ENCODE measurements around the gene RDX.

RDX gene

DNA sequence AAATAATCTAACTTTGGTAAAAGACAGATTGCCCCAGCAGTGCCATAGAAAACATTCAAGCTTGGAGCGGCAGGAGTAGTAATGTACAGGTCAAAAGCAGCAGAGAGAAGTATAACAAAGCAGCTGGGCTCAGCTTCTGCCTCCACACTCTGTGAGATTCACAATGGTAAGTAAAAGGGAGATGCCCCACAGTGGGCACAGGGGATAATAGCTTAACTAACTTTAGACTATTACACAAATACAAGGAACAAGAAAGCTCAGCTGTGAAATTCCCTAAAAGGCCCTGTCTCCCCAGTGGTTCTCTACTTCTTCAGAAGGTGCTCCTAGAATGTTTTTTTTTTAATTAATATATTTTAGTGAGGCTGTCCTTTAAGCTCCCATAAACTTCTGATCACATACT lies 28.0 kb downstream of the RDX start:
- TF ChIP-seq, protein P1, sequence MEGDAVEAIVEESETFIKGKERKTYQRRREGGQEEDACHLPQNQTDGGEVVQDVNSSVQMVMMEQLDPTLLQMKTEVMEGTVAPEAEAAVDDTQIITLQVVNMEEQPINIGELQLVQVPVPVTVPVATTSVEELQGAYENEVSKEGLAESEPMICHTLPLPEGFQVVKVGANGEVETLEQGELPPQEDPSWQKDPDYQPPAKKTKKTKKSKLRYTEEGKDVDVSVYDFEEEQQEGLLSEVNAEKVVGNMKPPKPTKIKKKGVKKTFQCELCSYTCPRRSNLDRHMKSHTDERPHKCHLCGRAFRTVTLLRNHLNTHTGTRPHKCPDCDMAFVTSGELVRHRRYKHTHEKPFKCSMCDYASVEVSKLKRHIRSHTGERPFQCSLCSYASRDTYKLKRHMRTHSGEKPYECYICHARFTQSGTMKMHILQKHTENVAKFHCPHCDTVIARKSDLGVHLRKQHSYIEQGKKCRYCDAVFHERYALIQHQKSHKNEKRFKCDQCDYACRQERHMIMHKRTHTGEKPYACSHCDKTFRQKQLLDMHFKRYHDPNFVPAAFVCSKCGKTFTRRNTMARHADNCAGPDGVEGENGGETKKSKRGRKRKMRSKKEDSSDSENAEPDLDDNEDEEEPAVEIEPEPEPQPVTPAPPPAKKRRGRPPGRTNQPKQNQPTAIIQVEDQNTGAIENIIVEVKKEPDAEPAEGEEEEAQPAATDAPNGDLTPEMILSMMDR (IDR thresholded peaks at IDR 0.05; ENCODE audit: extremely low read depth, missing control alignments): no peak
- no peak for DNase-seq (ENCODE audit: low spot score)

DNA sequence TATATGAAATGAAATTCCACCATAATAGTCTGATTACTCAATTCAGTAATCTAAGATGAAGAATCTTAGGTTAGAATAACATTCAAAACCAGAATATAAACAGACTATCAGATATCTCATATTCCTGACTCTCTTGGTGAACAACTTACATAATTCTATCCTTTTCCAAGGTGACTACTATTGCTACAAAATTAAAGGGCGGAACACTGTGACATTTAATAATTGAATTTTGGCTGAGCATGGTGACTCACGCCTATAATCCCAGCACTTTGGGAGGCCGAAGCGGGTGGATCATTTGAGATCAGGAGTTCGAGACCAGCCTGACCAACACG lies 34.4 kb downstream of the RDX start:
- no peak for DNase-seq (ENCODE audit: low spot score)
- TF ChIP-seq, protein P1 (IDR thresholded peaks at IDR 0.05; ENCODE audit: extremely low read depth, missing control alignments): no peak

DNA sequence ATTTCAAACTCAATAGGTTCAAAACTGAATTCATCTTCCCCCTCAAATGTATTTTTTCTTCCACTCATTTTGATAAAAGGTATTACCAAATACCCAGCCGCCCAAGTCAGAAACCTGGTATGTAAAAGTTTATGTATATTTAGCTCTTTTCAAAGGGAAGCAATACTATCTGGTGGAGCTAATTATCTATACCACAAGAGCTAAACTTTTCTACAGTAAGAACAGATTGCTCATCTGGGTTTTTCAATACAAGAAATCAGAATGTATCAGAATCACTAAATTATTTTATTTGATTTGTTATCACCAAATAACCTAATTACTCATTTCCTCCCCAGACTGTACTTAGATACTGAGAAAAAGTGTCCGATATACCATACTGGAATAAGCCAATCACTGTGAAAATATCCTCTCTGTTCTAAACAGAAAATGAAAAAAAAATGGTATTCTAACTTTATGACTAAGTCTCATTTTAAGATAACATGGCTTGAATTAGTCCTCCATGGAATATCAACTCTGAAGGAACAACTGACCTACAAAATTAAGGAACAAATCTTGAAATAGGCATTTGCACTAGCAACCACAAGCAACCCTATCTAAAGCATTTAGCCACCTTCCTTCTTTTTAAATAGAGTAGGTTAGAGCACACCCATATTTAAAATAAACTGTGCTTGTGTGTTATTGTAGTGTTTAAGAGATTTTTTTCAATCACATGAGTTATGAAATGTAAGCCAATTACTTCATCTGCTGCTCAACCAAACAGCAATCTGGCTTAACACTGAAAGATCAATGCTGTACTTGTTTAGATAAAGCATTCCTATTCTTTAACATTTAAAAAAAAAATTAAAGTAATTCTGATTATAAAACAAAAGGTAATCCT lies 35.0 kb downstream of the RDX start:
- TF ChIP-seq, protein P1 (IDR thresholded peaks at IDR 0.05; ENCODE audit: extremely low read depth, missing control alignments): no peak
- DNase-seq (ENCODE audit: low spot score): no peak

DNA sequence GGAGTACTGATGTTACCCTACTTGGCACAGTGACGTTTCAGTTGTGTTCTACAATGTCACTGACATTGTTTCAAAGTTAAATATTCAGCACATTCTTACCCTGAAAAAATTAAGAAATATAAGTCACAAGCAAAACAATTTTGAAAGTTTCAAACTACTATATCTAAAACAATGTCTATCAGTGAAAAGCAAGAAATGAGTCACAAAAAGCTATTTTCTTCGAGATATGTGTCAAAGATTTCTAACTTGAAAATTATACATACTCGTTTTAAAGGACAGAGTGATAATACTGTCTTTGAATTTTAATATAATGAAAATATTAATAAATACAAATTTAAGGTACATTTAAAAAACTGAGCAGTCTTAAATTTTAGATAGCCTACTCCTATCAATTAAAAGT lies 42.9 kb downstream of the RDX start:
- TF ChIP-seq, protein P1 (IDR thresholded peaks at IDR 0.05; ENCODE audit: extremely low read depth, missing control alignments): no peak
- no peak for DNase-seq (ENCODE audit: low spot score)

DNA sequence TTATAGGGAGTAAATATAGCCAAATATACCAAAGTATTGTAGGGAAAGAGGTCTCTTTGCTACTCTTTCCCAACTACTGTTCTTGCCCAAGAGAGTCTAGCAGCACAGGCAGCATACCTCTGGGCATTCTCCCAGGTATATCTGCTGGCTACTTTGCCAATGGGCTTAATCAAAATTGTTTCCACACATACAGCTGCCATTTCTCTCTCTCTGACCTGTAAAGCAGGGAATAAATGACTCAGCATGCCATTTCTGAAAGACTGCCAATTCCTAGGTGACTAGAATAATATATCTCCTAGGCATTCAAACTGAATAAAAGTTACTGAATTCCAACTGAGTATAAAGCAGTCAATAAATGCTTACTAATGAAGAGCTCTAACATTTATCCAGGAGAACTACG lies 44.6 kb downstream of the RDX start:
- no peak for DNase-seq (ENCODE audit: low spot score)
- TF ChIP-seq, protein P1 (IDR thresholded peaks at IDR 0.05; ENCODE audit: extremely low read depth, missing control alignments): no peak

DNA sequence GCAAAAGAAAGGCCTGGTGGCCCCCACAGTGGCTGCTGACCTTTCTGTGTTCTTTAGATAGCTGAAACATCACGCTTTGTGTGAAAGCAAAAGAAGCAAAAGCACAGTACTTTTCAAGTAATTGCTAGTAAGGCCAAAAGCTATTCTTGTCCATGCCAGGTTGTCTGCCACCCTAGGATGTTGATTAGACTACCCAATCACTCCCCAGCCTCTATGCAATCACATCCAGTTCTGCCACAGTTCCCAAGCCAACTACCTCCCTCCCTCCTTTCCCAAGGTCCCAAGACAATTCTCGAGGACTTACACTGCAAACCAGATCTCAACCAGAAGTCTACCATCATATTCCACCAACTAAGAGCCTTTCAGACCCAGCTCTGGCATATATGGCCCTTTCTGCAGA lies 46.2 kb downstream of the RDX start:
- TF ChIP-seq, protein P1 (IDR thresholded peaks at IDR 0.05; ENCODE audit: extremely low read depth, missing control alignments): no peak
- no peak for DNase-seq (ENCODE audit: low spot score)

DNA sequence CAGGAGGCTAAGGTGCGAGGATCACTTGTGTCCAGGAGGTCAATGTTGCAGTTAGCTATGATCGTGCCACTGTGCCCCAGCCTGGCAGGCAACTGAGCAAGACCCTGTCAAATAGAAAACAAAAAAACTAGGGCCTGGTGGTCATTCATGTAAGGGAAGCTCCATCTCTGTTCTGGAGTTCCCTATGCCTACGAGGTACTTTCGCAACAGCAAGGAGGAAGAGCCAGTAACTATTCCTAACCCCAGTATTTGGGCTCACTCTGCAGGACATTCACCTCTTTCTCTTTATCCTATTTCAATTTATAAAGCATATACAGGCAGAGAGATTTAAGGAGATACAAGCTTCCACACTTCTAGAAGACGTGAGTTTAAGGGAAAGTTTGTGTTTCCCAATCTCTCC lies 46.6 kb downstream of the RDX start:
- TF ChIP-seq, protein P1 (IDR thresholded peaks at IDR 0.05; ENCODE audit: extremely low read depth, missing control alignments): no peak
- DNase-seq (ENCODE audit: low spot score): no peak
